KG1 (cell line): ENCODE data around the gene CRTAP.
"Not testable (repeated sequence)": the region's sequence is repeated elsewhere in the genome, so short reads cannot be mapped to it uniquely, and the experiment has no call there.

Source experiments
- DNase-seq: peaks from one replicate; lab custom pipeline; 2025; lab: John Stamatoyannopoulos, UW

CRTAP gene

GRCh38 chr3:33139996-33140395 lies 26.2 kb downstream of the CRTAP start:
- no peak for DNase-seq

DNA sequence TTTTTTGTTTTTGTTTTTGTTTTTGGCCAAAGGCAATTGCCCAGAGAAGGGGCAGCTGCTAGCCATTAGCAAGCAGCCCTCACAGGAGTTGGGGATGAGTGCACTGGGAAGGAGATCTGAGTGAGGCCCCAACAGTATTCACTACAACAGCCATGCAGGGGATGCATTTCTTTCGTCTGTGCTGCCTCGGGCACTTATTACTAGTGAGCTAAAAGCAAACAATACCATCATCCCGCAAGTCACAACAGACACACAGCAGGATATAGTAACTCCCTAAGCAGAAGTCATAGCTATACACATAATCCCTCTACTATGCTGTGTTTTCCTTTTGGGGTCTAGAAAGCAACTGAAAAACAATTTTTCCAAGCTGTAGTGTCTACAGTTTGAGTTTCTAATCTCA lies 27.2 kb downstream of the CRTAP start:
- no peak for DNase-seq

- DNase-seq, result no peak
Observed at GRCh38 chr3:33144433-33144832, 30.6 kb downstream of the CRTAP start.

GRCh38 chr3:33145221-33145900 lies 31.5 kb downstream of the CRTAP start:
- DNase-seq, result no peak

DNA sequence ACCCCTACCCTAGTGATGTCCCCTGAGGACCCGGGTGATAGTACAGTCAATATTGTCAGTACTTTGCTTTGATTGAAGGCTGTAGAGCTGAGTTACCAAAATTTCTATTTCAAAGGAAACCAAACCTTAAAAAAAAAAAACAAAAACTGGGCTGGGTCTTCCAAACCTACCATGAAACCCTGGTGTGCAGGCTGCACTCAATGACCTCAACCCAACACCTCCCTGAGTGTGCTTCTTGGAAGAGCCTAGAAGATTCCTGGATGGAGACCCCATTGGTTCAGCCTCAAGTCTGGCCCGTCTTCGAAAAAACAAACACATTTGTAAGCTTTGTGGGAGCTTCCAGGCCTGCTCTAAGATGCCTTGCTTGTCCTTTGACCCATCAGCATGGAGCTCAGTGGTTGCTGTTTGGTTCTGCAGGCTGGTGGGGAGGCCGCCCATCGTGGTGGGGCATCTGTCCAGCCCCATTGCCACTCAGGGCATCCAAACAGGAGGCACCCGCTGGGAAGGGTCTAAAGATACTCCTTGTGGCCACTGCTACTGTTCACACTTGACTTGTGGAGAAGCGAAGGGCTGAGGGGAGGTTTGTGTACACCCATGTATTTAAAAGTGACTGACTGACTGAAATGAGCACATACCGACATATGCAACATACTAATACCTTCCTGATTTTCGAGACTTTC lies 32.2 kb downstream of the CRTAP start:
- DNase-seq, result no peak

- no peak for DNase-seq
Observed at GRCh38 chr3:33146791-33147445, 33.1 kb downstream of the CRTAP start.

DNA sequence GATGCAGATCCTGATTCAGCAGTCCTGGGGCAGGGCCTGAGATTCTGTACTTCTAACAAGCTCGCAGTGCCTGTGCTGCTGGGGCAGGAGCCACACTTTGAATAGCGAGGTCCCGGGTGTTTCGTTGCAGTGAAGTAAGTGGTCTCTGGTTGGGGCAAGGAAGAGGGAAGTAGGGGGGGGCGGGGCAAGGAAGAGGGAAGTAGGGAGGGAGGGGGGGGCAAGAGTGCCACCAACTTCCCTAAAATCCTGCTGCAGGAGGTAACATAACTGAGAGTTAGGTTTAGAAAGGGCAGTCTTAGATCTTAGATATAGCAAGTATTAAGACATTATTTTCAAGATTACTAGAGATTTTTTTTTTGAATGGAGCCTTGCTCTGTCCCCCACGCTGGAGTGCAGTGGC lies 35.5 kb downstream of the CRTAP start:
- no peak for DNase-seq

- no peak for DNase-seq
Observed at GRCh38 chr3:33152363-33153360, 38.8 kb downstream of the CRTAP start.

- no peak for DNase-seq
Observed at GRCh38 chr3:33153782-33154181, 40.0 kb downstream of the CRTAP start.

DNA sequence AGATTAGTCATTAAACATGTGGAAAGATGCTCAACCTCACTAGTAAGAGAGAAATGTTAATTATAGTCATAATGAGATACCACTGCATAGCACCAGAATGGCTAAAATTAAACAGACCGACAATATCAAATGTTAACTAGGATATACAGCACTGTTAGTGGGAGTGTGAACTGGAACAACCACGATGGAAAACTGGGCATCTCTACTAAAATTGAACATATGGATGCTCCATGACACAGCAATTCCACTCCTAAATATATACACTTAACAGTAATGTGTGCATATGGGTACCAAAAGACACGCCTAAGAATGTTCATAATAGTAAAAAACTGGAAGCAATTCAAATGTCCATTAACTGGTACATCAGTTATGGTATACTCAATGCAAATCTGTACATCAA lies 41.5 kb downstream of the CRTAP start:
- no peak for DNase-seq

DNA sequence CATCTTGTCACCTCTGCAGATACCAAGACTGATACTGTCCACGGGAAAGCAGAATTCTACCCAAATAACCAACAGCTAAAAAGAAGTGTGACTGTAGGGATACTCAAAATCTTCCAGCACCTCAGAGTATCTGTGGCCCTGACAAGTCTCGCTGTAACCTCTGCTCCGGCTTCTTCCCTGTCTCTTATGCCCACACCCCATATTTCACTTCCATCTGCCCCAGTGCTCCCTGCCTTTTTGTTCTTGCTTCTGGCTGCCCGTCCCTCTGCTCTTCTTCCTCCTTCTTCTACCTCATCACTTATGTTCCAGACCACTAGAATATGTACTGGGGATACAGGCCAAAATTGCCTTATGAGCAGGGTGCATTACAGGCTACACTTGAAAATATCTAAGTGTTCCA lies 45.4 kb downstream of the CRTAP start:
- DNase-seq, result no peak

DNA sequence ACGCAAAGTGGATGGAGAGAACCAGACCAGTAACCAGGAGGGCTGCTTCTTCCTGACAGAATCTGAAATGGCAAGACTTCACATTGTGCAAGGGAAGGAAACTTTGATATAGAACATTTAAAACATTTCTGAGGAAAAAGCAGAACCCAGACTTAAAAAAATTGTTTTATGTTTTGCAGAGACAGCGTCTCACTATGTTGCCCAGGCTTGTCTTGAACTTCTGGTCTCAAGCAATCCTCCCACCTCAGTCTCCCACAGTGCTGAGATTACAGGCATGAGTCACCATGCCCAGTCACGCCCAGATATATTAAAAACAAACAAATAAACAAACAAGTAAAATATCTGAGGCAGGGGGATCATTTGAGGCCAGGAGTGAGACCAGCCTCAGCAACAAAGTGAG lies 46.2 kb downstream of the CRTAP start:
- no peak for DNase-seq

DNA sequence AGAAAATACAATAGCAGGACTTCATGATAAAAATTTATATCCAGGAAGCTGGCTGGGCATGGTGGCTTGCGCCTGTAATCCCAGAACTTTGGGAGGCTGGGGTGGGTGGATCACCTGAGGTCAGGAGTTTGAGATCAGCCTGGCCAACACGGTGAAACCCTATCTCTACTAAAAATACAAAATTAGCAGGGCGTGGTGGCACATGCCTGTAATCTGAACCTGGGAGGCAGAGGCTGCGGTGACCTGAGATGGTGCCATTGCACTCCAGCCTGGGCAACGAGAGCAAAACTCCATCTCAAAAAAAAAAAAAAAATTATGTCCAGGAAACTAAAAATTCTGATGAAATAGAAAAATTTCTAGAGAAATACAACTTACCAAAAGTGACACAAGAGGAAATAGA lies 48.8 kb downstream of the CRTAP start:
- DNase-seq, result not testable (repeated sequence)

DNA sequence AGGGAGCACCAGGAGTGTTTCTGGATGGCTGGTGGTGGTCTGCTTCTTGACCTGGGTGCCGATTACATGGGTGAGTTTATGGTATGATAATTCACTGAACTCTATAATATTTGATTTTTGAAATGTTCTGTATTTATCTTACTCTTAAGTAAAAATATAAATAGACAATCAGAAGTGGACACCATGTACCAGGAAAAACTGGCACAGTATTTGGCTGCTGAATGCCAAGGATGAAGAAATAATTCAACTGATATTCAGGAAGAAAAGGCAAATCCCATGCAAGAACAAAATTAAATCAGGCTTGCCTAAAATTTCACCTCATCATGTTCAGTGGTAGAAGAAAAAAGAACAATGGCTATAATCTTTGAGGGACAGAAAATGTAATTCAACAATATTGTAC lies 51.6 kb downstream of the CRTAP start:
- no peak for DNase-seq

DNA sequence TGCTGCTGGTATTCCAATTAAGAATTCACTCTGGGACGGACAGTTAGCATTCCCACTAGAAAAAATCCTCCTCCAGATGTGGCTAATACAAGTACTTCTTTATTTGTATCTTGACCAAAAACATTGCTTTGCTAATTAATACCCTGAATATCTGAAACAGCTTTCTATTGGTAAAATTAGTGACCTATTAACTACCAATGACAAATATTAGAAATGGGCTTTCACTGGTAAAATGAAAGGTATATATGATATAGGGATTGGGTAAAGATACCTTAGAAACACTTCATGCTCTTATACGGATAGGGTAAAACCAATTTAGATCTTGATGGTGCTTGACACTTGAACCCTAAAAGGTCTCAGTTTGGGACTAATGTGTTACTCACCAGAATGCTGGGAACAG lies 52.3 kb downstream of the CRTAP start:
- DNase-seq, result no peak

- DNase-seq, result no peak
Observed at GRCh38 chr3:33167284-33167683, 53.5 kb downstream of the CRTAP start.

GRCh38 chr3:33167716-33168336 lies 54.0 kb downstream of the CRTAP start:
- DNase-seq, result no peak

DNA sequence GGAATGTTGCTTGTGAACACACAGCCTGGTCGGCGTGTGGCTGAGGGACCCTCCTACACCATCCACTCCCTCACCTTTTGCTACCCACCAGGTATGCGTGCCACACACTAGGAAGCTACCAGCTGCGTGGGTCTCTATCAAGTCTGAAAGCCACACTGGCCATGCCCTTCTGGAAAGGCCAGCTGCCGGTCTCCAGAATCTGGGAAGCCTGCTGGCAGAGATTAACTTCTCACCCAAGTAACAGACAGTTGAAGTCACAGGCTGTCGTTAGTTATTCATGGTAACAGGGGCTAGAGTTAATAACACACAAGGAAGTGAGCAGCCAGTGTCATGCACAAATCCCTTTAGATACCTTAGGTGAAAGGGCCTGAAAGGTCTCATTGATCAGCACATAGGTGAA lies 56.7 kb downstream of the CRTAP start:
- no peak for DNase-seq

DNA sequence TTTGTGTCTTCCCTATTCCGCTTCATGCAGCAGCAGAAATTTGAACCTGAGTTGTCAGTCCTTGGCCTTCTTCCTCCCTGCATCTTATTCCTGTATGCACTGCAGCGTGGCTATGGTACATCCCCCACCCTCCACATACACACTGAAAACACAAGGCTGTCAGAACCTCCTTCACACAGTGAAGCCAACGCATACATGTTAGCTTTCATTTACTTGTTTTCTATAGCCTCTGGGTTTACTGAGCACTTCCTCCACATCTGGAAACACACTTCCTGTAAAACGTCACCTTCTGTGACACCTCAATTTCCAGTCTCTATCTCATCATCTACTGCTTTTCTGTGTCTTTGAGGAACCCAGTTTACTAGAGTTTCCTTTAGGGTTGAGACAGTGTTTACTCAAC lies 57.8 kb downstream of the CRTAP start:
- DNase-seq, result no peak

- DNase-seq, result no peak
Observed at GRCh38 chr3:33173103-33173502, 59.3 kb downstream of the CRTAP start.

- DNase-seq, result no peak
Observed at GRCh38 chr3:33173672-33174071, 59.9 kb downstream of the CRTAP start.

DNA sequence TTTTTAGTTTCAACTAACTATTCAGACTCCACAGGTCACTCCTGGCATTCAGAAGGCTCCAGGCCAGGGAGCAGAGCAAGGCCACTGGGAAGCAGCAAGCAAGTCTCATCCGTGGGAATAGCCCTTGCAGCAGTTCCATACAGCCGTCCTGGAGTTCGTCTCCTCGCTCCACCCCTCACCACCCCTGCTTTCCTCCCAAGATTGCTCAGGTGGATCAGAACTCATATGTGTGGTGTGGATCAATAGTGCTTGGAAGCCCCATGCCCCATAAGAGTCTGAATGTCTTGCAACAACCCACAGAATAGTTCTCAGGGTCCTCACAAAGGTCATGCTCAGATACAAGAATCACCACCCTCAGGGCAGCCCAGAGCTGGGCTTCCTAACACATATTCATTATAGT lies 60.3 kb downstream of the CRTAP start:
- DNase-seq, result no peak
